ENCODE results near the gene TMEM62. TPM values are rescaled to one million over a fixed set of nuclear protein-coding genes. Genes with fewer than 3 reads are reported as not detected.

TMEM62 gene
- total and polyA plus RNA-seq, 3 experiments from 2014 or later: 11.2 to 18.1 (median 13.2) TPM

DNA sequence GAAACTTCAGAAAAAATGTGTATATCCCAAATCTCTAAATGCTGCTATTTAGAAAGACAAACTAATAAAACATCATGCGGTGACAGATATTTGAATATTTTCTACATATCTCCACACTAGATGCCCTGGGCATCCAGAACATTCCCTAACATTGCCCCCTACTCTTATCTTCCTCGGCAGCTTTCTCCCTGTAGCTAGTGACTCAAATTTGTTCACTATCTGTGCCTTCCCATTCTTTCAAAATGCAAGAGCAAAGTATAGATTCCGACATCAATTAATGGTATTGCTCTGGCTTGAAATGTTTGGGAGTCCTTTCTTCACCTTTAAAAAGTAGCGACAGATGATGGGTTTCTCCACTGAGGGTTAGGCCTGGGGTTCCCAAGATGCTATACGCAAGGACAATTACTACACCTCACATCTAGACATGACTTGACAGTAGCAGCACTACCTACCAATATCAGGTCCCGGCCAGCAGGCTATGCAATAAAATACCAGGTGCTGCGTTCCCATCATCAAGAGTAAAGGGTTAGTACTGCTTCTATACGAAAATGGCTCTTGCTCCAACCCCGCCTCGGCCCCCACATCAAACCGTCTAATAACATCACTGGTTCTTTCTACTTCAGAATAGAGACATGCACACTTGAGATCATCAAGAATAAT lies 28.2 kb upstream of the TMEM62 start:
- H3K4me1 ChIP-seq (ENCODE audit: insufficient read depth, low read length): peaks cover 39% of the 10 kb centered on the region
- peak overlapping the region; percentile 93 for H3K27ac ChIP-seq (ENCODE audit: low read depth, low read length)
- Mint-ChIP-seq H3K27me3 (peaks cover 4% of the 10 kb centered on the region in 2 donors), H3K27ac (peak overlapping the region; percentile 95 to 99 (median 99)), H3K36me3 (peaks cover 2 to 37% (median 15%) of the 10 kb centered on the region in 3 donors), H3K9me3 (no peaks in the 10 kb centered on the region), H3K4me1 (peaks cover 53 to 62% (median 60%) of the 10 kb centered on the region in 3 donors), H3K4me3 (peak overlapping the region; percentile 83 to 99 (median 95))
- H3K27me3 ChIP-seq (ENCODE audit: insufficient read depth, low read length, poor library complexity, severe bottlenecking): no peaks in the 10 kb centered on the region
- H3K9me3 ChIP-seq (ENCODE audit: low read length): no peaks in the 10 kb centered on the region
- POLR2A ChIA-PET: interaction anchor here (0.7 kb wide), 1 partner anchor 17 kb away, joined by 3 read pairs; no protein-coding TSS in a partner anchor
- CTCF ChIA-PET: no interaction called here
- peak overlapping the region; percentile 84 for H3K4me3 ChIP-seq (ENCODE audit: low read length)
- DNase-seq: peak in 2 of 5 donors; percentile 7 to 48
- H3K36me3 ChIP-seq (ENCODE audit: insufficient read depth, low read length): peaks cover 4% of the 10 kb centered on the region

DNA sequence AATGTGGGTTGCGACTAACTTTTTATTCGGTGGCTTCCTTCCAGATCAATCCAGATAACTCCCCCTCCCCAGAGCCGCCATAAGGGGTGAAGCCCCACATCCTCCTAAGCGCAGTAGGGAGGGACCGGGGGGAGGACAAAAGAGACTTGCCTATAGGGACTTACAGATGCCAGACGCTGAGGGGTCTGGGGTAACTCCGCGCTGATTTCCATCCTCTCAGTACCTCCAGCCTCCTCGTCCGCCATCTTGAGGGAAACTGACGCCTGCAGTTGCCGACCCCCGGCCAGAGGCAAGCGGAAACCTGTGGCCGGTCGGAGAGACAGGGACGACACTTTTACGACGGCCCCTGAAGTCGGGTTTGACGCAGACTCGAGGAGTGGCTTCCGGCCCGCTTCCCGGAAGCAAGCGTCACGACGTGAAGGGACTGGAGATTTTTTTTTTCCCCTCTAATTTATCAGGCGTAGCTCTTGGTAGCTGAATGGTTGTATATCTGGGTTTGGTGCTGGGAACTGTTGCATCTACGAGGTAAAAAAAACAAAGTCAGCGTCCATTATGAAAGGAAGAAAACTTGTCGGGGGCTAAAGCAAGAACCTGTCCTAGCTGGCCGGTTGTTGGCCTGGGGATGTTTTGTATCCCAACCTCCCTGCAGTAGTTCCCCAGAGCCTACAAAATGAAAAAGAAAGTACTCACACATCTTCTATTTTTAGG lies 27.5 kb upstream of the TMEM62 start, which contains the start of gene UBR1:
TSS of gene UBR1 (minus strand) at position 261 of the 708 bp plus-strand sequence. CDS start at position 245, 16 bp downstream.
- H3K4me3 Mint-ChIP-seq: peak within 1 kb of the TSS; percentile 83 to 99 (median 95)
- Histone ChIP-seq H3K4me1 (ENCODE audit: insufficient read depth, low read length) (peaks cover 36% of the 10 kb centered on the region), H3K27ac (ENCODE audit: low read depth, low read length) (peak within 1 kb of the TSS; percentile 93), H3K4me3 (ENCODE audit: low read length) (peak within 1 kb of the TSS; percentile 84), H3K27me3 (ENCODE audit: insufficient read depth, low read length, poor library complexity, severe bottlenecking) (no peaks in the 10 kb centered on the region), H3K9me3 (ENCODE audit: low read length) (no peaks in the 10 kb centered on the region), H3K36me3 (ENCODE audit: insufficient read depth, low read length) (peaks cover 4% of the 10 kb centered on the region)
- peaks cover 4% of the 10 kb centered on the region in 2 donors for H3K27me3 Mint-ChIP-seq
- peak; percentile 84 to 93 (median 89) for DNase-seq
- peak within 1 kb of the TSS; percentile 95 to 99 (median 99) for H3K27ac Mint-ChIP-seq
- H3K36me3 Mint-ChIP-seq: peaks cover 0 to 29% (median 9%) of the 10 kb centered on the region in 3 donors
- peaks cover 45 to 56% (median 53%) of the 10 kb centered on the region in 3 donors for H3K4me1 Mint-ChIP-seq
- POLR2A ChIA-PET: interaction anchor here (0.7 to 1.1 kb wide), 3 partner anchors 16 to 26 kb away, joined by 3 to 6 read pairs (median 3); no protein-coding TSS in a partner anchor
- no peaks in the 10 kb centered on the region for H3K9me3 Mint-ChIP-seq
- CTCF ChIA-PET: interaction anchor here (0.6 to 2.2 kb wide), 3 partner anchors 9 to 80 kb away, joined by 3 to 5 read pairs (median 3); partner anchors contain the start of gene CCNDBP1

DNA sequence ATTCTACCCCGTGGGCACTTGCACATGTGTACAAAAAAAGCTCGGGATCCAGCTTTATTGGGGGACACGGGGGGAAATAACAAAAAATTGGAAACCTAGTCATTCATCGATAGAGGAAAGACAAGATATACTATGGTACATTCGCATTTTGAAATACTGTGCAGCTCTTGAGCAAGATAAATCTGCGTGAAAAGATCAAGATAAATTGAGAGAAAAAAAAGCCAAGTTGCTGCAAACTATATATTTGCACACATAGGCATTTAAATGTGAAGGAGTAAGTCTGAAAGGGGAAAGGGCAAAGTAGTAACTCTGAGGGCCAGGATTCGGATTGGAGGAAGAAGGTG lies 26.9 kb upstream of the TMEM62 start:
- peaks cover 4% of the 10 kb centered on the region in 2 donors for H3K27me3 Mint-ChIP-seq
- Histone ChIP-seq H3K36me3 (ENCODE audit: insufficient read depth, low read length) (peaks cover 4% of the 10 kb centered on the region), H3K27me3 (ENCODE audit: insufficient read depth, low read length, poor library complexity, severe bottlenecking) (no peaks in the 10 kb centered on the region), H3K4me3 (ENCODE audit: low read length) (peak overlapping the region; percentile 84), H3K9me3 (ENCODE audit: low read length) (no peaks in the 10 kb centered on the region), H3K27ac (ENCODE audit: low read depth, low read length) (peak overlapping the region; percentile 93), H3K4me1 (ENCODE audit: insufficient read depth, low read length) (peaks cover 31% of the 10 kb centered on the region)
- peaks cover 40 to 51% (median 48%) of the 10 kb centered on the region in 3 donors for H3K4me1 Mint-ChIP-seq
- POLR2A ChIA-PET: interaction anchor here (0.7 to 1.1 kb wide), 3 partner anchors 16 to 25 kb away, joined by 3 to 6 read pairs (median 3); no protein-coding TSS in a partner anchor
- H3K9me3 Mint-ChIP-seq: no peaks in the 10 kb centered on the region
- no peak for DNase-seq
- H3K27ac Mint-ChIP-seq: peak overlapping the region; percentile 95 to 99 (median 99)
- CTCF ChIA-PET: interaction anchor here (0.6 to 2.2 kb wide), 3 partner anchors 8 to 79 kb away, joined by 3 to 5 read pairs (median 3); partner anchors contain the start of gene CCNDBP1
- H3K36me3 Mint-ChIP-seq: peaks cover 0 to 24% (median 7%) of the 10 kb centered on the region in 3 donors
- H3K4me3 Mint-ChIP-seq: peak overlapping the region; percentile 83 to 99 (median 95)

DNA sequence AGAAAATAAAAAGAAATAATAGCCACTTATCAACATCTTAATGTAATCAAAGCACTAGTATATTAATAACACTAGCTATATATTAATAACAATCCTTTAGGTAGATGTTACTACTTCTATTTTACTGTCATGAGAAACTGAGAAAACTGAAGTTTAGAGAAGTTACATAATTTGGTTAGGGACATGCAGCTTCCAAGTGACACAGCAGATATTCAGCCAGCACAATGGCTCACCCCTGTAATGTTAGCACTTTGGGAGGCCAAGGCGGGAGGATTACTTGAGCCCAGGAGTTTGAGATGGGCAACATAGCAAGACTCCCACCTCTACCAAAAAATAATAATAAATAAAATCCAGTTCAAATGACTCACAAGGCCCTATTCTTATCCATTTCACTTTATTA lies 25.6 kb upstream of the TMEM62 start:
- ChIA-PET CTCF (interaction anchor here (2.2 kb wide), 1 partner anchor 78 kb away, joined by 5 read pairs; the partner anchor contains the start of gene CCNDBP1), POLR2A (no interaction called here)
- no peak overlapping the region for H3K27ac Mint-ChIP-seq
- H3K36me3 Mint-ChIP-seq: peaks cover 0 to 15% (median 4%) of the 10 kb centered on the region in 3 donors
- no peaks in the 10 kb centered on the region for H3K36me3 ChIP-seq (ENCODE audit: insufficient read depth, low read length)
- H3K9me3 Mint-ChIP-seq: no peaks in the 10 kb centered on the region
- no peak overlapping the region for H3K27ac ChIP-seq (ENCODE audit: low read depth, low read length)
- H3K27me3 ChIP-seq (ENCODE audit: insufficient read depth, low read length, poor library complexity, severe bottlenecking): no peaks in the 10 kb centered on the region
- H3K4me3 ChIP-seq (ENCODE audit: low read length): no peak overlapping the region
- no peak overlapping the region for H3K4me3 Mint-ChIP-seq
- peaks cover 32 to 41% (median 38%) of the 10 kb centered on the region in 3 donors for H3K4me1 Mint-ChIP-seq
- DNase-seq: no peak
- H3K9me3 ChIP-seq (ENCODE audit: low read length): no peaks in the 10 kb centered on the region
- H3K27me3 Mint-ChIP-seq: peaks cover 3 to 9% of the 10 kb centered on the region in 2 donors
- peaks cover 31% of the 10 kb centered on the region for H3K4me1 ChIP-seq (ENCODE audit: insufficient read depth, low read length)

DNA sequence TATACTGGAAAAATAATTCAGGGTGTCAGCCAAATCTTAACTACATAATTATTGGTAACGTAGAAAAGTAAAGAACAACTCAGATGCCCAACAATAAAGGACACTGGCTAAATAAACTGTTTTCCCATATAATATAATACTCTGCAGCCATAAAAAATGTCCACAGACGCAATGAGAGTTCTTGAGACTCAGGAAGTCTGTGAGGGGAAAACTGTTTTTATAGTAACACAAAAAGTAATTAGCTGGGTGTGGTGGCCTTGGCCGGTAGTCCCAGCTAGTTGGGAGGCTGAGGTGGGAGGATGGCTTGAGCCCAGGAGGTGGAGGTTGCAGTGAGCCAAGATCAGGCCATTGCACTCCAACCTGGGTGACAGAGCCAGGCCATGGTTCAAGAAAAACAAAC lies 22.0 kb upstream of the TMEM62 start:
- H3K4me3 ChIP-seq (ENCODE audit: low read length): no peak overlapping the region
- POLR2A ChIA-PET: no interaction called here
- DNase-seq: no peak
- H3K9me3 ChIP-seq (ENCODE audit: low read length): no peaks in the 10 kb centered on the region
- no peak overlapping the region for H3K27ac Mint-ChIP-seq
- peaks cover 3 to 7% (median 4%) of the 10 kb centered on the region in 3 donors for H3K4me1 Mint-ChIP-seq
- CTCF ChIA-PET: no interaction called here
- H3K9me3 Mint-ChIP-seq: no peaks in the 10 kb centered on the region
- H3K36me3 Mint-ChIP-seq: no peaks in the 10 kb centered on the region
- no peaks in the 10 kb centered on the region for H3K27me3 ChIP-seq (ENCODE audit: insufficient read depth, low read length, poor library complexity, severe bottlenecking)
- H3K27ac ChIP-seq (ENCODE audit: low read depth, low read length): no peak overlapping the region
- no peaks in the 10 kb centered on the region for H3K36me3 ChIP-seq (ENCODE audit: insufficient read depth, low read length)
- no peak overlapping the region for H3K4me3 Mint-ChIP-seq
- peaks cover 0 to 14% of the 10 kb centered on the region in 2 donors for H3K27me3 Mint-ChIP-seq
- peaks cover 5% of the 10 kb centered on the region for H3K4me1 ChIP-seq (ENCODE audit: insufficient read depth, low read length)

DNA sequence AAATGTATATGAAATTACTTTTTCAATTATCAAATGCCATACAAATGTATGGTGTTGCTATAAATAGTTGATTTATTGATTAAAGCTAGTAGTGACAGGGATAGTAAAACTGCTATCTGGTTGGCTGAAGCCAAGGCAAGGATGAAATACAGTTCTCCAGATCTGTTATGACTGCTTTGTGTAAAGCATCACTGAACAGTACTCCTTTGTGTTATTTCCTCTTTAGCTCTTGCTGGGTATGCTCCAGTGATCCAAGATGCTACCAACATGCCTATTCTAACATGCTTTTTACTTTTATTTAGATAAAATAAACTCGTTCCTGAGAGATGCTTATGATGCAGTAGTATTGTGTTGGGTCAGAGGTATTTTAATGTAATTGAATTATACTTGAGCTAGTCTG lies 15.1 kb upstream of the TMEM62 start:
- no peak overlapping the region for H3K27ac Mint-ChIP-seq
- POLR2A ChIA-PET: interaction anchor here (0.6 kb wide), 1 partner anchor 15 kb away, joined by 3 read pairs; no protein-coding TSS in a partner anchor
- H3K27me3 Mint-ChIP-seq: peaks cover 0 to 6% of the 10 kb centered on the region in 2 donors
- no peaks in the 10 kb centered on the region for H3K36me3 ChIP-seq (ENCODE audit: insufficient read depth, low read length)
- peaks cover 8% of the 10 kb centered on the region for H3K4me1 ChIP-seq (ENCODE audit: insufficient read depth, low read length)
- H3K36me3 Mint-ChIP-seq: peaks cover 0 to 1% (median 0%) of the 10 kb centered on the region in 3 donors
- CTCF ChIA-PET: no interaction called here
- H3K4me3 Mint-ChIP-seq: no peak overlapping the region
- H3K27ac ChIP-seq (ENCODE audit: low read depth, low read length): no peak overlapping the region
- H3K9me3 ChIP-seq (ENCODE audit: low read length): no peaks in the 10 kb centered on the region
- H3K9me3 Mint-ChIP-seq: no peaks in the 10 kb centered on the region
- H3K4me1 Mint-ChIP-seq: peaks cover 12 to 15% (median 13%) of the 10 kb centered on the region in 3 donors
- no peak overlapping the region for H3K4me3 ChIP-seq (ENCODE audit: low read length)
- DNase-seq: no peak
- no peaks in the 10 kb centered on the region for H3K27me3 ChIP-seq (ENCODE audit: insufficient read depth, low read length, poor library complexity, severe bottlenecking)

DNA sequence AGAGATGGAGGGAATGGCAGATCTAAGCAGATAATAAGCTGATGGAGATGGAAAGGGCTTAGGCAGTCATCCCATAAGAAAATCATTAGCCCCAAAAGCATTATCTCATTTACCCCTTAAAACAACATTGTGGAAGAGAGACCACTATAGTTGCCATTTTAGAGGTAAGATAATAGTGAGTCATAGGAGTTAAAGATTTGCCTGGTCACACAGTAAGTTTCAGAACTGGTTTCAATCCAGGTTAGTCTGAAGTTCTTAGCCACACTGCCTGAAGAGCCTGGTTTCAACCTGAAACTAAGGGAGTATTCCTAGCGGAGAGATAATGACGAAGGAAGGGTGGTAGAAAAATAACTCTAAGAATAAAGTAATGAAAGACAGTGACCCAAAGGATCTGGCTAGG lies 14.6 kb upstream of the TMEM62 start:
- CTCF ChIA-PET: no interaction called here

More for the DNA sequence above, 14.6 kb upstream of the TMEM62 start:
- Mint-ChIP-seq H3K36me3 (peaks cover 0 to 1% (median 0%) of the 10 kb centered on the region in 3 donors), H3K27me3 (peaks cover 0 to 6% of the 10 kb centered on the region in 2 donors), H3K4me3 (no peak overlapping the region), H3K9me3 (no peaks in the 10 kb centered on the region), H3K27ac (peak overlapping the region in 3 of 8 donors; percentile 11 to 27 (median 27)), H3K4me1 (peaks cover 15 to 20% (median 15%) of the 10 kb centered on the region in 3 donors)
- Histone ChIP-seq H3K4me3 (ENCODE audit: low read length) (no peak overlapping the region), H3K27me3 (ENCODE audit: insufficient read depth, low read length, poor library complexity, severe bottlenecking) (no peaks in the 10 kb centered on the region), H3K36me3 (ENCODE audit: insufficient read depth, low read length) (no peaks in the 10 kb centered on the region), H3K9me3 (ENCODE audit: low read length) (no peaks in the 10 kb centered on the region), H3K27ac (ENCODE audit: low read depth, low read length) (no peak overlapping the region), H3K4me1 (ENCODE audit: insufficient read depth, low read length) (peaks cover 8% of the 10 kb centered on the region)
- DNase-seq: no peak
- POLR2A ChIA-PET: interaction anchor here (0.6 kb wide), 1 partner anchor 14 kb away, joined by 3 read pairs; no protein-coding TSS in a partner anchor

Data from CD8-positive, alpha-beta memory T cell (primary cell).